Body of pancreas (tissue), 4 donors: ENCODE data around the gene GJC3. TPM values are rescaled to one million over a fixed set of nuclear protein-coding genes. Genes with fewer than 3 reads are reported as not detected.

Source experiments
- ATAC-seq: fragments of 150-250 bp; one replicate; pipeline ENCODE4 v1.9.1; 2016
- DNase-seq, 4 donors: peaks; one replicate each; pipeline ENCODE4 v3.0.0-alpha.2; 2019
- H3K27ac ChIP-seq, 4 donors: fragments of 200-600 bp; sonication (generic); 1 replicate in 3 of 4; 2 replicates in 1 of 4; pipeline versions ENCODE4 v1.5.1 to v1.6.1; 2016 to 2019; ENCODE audit warnings: mild to moderate bottlenecking in 1 of 4, mixed read lengths in 1 of 4, moderate library complexity in 1 of 4
- H3K27me3 ChIP-seq, 2 donors: fragments of 200-600 bp; sonication (generic); one replicate each; pipeline ENCODE4 v1.6.0; 2016; ENCODE audit warnings: mild to moderate bottlenecking in 1 of 2
- H3K36me3 ChIP-seq, 2 donors: fragments of 200-600 bp; sonication (generic); replicated peaks in 1 of 2; 2 replicates each; pipeline ENCODE4 v1.5.1; 2016; ENCODE audit warnings: low read depth in 2 of 2; ENCODE audit not compliant: insufficient read depth in 1 of 2
- H3K4me1 ChIP-seq: fragments of 200-600 bp; sonication (generic); one replicate; pipeline ENCODE4 v1.6.0; 2016
- H3K4me3 ChIP-seq, 2 donors: fragments of 200-600 bp; sonication (generic); 1 replicate in 1 of 2; 2 replicates in 1 of 2; pipeline ENCODE4 v1.5.1; 2016 to 2019
- H3K9me3 ChIP-seq, 3 donors: fragments of 200-600 bp; sonication (generic); 1 replicate in 2 of 3; 2 replicates in 1 of 3; pipeline ENCODE4 v1.5.1; 2016
- POLR2A ChIP-seq, 3 donors: fragments of 450-650 bp; IDR thresholded peaks; one replicate each; pipeline ENCODE4 v1.6.1; 2016; ENCODE audit warnings: antibody characterized with exemption in 3 of 3, mild to moderate bottlenecking in 2 of 3
- WGBS, 2 donors: methylation state at CpG; one replicate each; pipeline ENCODE4 v1.1.5; 2017; 5-methylcytosine and 5-hydroxymethylcytosine counted together
- intact Hi-C: fragments of 100-400 bp; cut with DNase I; formaldehyde crosslinking; loops from one replicate; pipeline ENCODE4 v1.15.1; 2023
- small RNA-seq: library from RNA; depleted of rRNA; stranded (forward); fragments of <200 nt; gene quantifications from one replicate; pipeline ENCODE3, GENCODE V24; 2016
- total RNA-seq, 2 donors: library from RNA; depleted of rRNA; stranded (reverse); fragments of >200 nt; gene quantifications; one replicate each; pipeline ENCODE4 v1.1.0, GENCODE V29; 2016
- TF ChIP-seq, protein P1 (sequence below), 7 experiments: fragments of 450-650 bp in 4 of 7; fragments of 200-600 bp in 3 of 7; sonication (generic) in 3 of 7; IDR thresholded peaks; one replicate each; pipeline ENCODE4 v1.5.1; 2016 to 2019; ENCODE audit warnings: antibody characterized with exemption in 7 of 7

Gene GJC3
- total RNA-seq, 2 donors from 2014 or later, result not detected

DNA sequence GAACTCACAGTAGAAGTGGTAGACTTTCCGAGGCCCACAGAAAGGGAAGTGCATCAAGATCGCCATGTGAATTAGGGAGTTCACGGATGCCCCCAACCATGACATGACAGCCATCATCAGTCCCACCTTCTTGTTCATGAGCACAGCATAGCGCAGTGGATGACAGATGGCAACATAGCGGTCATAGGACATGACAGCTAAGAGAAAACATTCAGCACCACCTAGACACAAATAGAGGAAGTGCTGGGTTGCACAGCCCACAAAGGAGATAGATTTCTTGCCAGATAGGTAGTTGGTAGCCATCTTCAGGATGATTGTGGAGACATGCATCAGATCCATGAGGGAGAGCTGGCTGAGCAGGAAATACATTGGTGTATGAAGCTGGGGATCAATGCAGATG lies 52.9 kb downstream of the GJC3 start:
- no peak for TF ChIP-seq POLR2A (IDR thresholded peaks at IDR 0.05)
- TF ChIP-seq, protein P1, sequence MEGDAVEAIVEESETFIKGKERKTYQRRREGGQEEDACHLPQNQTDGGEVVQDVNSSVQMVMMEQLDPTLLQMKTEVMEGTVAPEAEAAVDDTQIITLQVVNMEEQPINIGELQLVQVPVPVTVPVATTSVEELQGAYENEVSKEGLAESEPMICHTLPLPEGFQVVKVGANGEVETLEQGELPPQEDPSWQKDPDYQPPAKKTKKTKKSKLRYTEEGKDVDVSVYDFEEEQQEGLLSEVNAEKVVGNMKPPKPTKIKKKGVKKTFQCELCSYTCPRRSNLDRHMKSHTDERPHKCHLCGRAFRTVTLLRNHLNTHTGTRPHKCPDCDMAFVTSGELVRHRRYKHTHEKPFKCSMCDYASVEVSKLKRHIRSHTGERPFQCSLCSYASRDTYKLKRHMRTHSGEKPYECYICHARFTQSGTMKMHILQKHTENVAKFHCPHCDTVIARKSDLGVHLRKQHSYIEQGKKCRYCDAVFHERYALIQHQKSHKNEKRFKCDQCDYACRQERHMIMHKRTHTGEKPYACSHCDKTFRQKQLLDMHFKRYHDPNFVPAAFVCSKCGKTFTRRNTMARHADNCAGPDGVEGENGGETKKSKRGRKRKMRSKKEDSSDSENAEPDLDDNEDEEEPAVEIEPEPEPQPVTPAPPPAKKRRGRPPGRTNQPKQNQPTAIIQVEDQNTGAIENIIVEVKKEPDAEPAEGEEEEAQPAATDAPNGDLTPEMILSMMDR (IDR thresholded peaks at IDR 0.05), result no peak
- Histone ChIP-seq H3K9me3 (no peaks in the 10 kb centered on the region), H3K27ac (no peak overlapping the region), H3K27me3 (no peaks in the 10 kb centered on the region), H3K4me3 (no peak overlapping the region), H3K36me3 (no peaks in the 10 kb centered on the region), H3K4me1 (no peaks in the 10 kb centered on the region)
- no peak for DNase-seq
- no peak for ATAC-seq
- intact Hi-C loops, result no loop called here
- WGBS, 2 donors, result 83 to 85% methylated on average over 5 of the region's 5 CpGs

Small RNA genes lying within 50 kb of the gene (small RNA-seq; reads per million reads assigned to genes)
- gene RF00019, result not detected
- gene RF00561, result not detected

Other genes with a start within 250 kb of the GJC3 start
- 100 to 1,000 TPM; 170 to 358 TPM for gene CYP3A5, start 249.6 kb downstream of the GJC3 start, total RNA-seq
- gene CYP3A7, start 194.4 kb downstream of the GJC3 start, total RNA-seq, result 1 to 10 TPM in 1 of 2 donors, not detected in 1; 1.3 TPM
- gene CYP3A4, start 145.4 kb downstream of the GJC3 start, total RNA-seq, result 100 to 1,000 TPM in 1 of 2 donors, under 1 TPM in 1; 0.99 to 267 TPM
- 1 to 10 TPM; 2.0 to 9.9 TPM for gene CYP3A43, start 101.6 kb downstream of the GJC3 start, total RNA-seq
- 1 to 10 TPM in 1 of 2 donors, not detected in 1; 2.0 TPM for gene OR2AE1, start 52.6 kb downstream of the GJC3 start, total RNA-seq
- 10 to 100 TPM; 31.9 to 41.9 TPM for gene TRIM4, start 10.1 kb downstream of the GJC3 start, total RNA-seq
- gene AZGP1, start 46.4 kb upstream of the GJC3 start, total RNA-seq, result 100 to 1,000 TPM; 133 to 271 TPM
- 10 to 100 TPM; 31.6 to 40.2 TPM for gene ZKSCAN1, start 86.0 kb upstream of the GJC3 start, total RNA-seq
- gene ZSCAN21, start 120.2 kb upstream of the GJC3 start, total RNA-seq, result 10 to 100 TPM; 14.5 to 20.2 TPM
- 10 to 100 TPM; 16.9 to 46.5 TPM for gene ZNF3, start 152.1 kb upstream of the GJC3 start, total RNA-seq
- gene COPS6, start 159.3 kb upstream of the GJC3 start, total RNA-seq, result 10 to 100 TPM; 15.8 to 16.1 TPM
- gene MCM7, start 171.8 kb upstream of the GJC3 start, total RNA-seq, result 10 to 100 TPM; 32.6 to 34.5 TPM
- 10 to 100 TPM in 1 of 2 donors, 1 to 10 TPM in 1; 6.0 to 11.2 TPM for gene AP4M1, start 172.0 kb upstream of the GJC3 start, total RNA-seq
- gene TAF6, start 189.7 kb upstream of the GJC3 start, total RNA-seq, result 10 to 100 TPM; 30.4 to 51.7 TPM
- 1 to 10 TPM in 1 of 2 donors, under 1 TPM in 1; 0.99 to 2.3 TPM for gene CNPY4, start 190.0 kb upstream of the GJC3 start, total RNA-seq
- 1 to 10 TPM; 2.1 to 5.3 TPM for gene MBLAC1, start 197.3 kb upstream of the GJC3 start, total RNA-seq
- 100 to 1,000 TPM in 1 of 2 donors, 10 to 100 TPM in 1; 86.1 to 119 TPM for gene LAMTOR4, start 219.3 kb upstream of the GJC3 start, total RNA-seq
- gene TRAPPC14, start 229.1 kb upstream of the GJC3 start, total RNA-seq, result 10 to 100 TPM in 1 of 2 donors, 1 to 10 TPM in 1; 7.3 to 27.7 TPM
- under 1 TPM in 1 of 2 donors, not detected in 1; 0.26 TPM for gene GAL3ST4, start 239.0 kb upstream of the GJC3 start, total RNA-seq
- 1 to 10 TPM in 1 of 2 donors, under 1 TPM in 1; 0.99 to 1.6 TPM for gene GPC2, start 247.8 kb upstream of the GJC3 start, total RNA-seq
- not detected for gene STAG3, start 248.3 kb upstream of the GJC3 start, total RNA-seq